GM12801 (cell line): Measurements from ENCODE around the gene SMIM14.

ENCODE experiments used
- TF ChIP-seq, protein P1 (sequence below): IDR thresholded peaks from one replicate; pipeline ENCODE4 v1.5.1; 2011; ENCODE audit warnings: control low read depth; ENCODE audit not compliant: insufficient read length; ENCODE audit errors: extremely low read depth

The SMIM14 gene

DNA sequence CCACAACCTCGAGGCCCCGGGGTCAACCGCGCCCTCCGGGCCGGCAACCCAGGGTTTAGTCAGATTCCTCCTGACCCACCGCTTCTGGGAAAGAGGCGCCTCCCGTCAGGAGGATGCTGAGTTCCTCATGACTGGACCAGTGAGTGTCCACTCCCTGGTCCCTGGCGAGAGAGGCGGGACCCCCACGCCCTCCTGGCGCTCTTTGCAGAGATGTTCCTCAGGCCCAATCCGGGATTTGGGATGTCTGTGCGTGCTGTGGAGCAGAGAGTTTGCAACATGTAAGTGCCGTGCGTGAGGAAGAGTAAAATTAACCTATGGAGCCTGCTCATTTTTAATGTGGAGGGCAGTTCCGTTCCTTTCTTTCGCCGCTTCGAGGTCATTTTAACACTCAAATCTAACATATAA, 110.6 kb downstream of the SMIM14 start:
- TF ChIP-seq, protein P1, sequence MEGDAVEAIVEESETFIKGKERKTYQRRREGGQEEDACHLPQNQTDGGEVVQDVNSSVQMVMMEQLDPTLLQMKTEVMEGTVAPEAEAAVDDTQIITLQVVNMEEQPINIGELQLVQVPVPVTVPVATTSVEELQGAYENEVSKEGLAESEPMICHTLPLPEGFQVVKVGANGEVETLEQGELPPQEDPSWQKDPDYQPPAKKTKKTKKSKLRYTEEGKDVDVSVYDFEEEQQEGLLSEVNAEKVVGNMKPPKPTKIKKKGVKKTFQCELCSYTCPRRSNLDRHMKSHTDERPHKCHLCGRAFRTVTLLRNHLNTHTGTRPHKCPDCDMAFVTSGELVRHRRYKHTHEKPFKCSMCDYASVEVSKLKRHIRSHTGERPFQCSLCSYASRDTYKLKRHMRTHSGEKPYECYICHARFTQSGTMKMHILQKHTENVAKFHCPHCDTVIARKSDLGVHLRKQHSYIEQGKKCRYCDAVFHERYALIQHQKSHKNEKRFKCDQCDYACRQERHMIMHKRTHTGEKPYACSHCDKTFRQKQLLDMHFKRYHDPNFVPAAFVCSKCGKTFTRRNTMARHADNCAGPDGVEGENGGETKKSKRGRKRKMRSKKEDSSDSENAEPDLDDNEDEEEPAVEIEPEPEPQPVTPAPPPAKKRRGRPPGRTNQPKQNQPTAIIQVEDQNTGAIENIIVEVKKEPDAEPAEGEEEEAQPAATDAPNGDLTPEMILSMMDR: no peak

DNA sequence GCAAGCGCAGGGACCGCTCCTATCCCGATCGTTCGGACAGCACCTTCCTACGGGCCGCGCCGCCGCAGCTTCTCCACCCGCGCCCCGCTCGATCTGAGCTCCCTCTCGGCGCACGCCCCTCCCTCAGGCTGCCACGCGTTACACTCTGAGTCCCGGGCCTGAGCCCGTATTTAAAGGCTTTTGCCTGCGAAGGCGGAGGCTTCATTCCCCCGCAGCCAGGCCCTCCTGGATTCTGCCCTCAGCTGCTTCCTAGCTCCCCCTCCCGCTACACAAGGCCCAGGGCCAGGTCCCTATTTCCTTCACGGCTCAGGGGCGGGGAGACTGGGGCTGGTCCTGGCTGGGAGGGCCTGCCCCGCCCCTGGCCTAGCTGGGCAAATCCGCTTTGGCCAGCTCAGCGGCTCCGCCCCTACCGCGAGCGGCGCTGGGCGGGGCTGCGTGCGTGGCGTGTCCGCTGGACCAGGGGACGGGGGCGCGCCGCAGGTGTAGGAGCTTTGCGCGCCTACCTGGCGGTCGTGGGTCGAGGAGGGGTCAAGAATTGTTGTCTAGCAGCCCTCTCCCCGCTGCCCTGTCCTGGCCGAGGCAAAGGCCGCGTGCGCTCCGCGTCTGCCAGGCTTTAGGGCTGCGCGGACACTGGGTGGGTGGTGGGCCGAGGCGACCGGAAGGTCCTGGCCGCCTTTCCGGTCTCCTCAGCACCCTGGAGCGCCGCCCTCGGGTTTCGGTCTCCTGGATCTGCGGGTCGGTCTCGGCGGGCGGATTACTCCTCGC, 111.2 kb downstream of the SMIM14 start, which contains the start of gene UGDH:
Gene UGDH, minus strand, starts transcription at position 144 of the 765 bp plus-strand sequence. CDS start 5,927 bp downstream, outside the sequence.
- TF ChIP-seq, protein P1: no peak

DNA sequence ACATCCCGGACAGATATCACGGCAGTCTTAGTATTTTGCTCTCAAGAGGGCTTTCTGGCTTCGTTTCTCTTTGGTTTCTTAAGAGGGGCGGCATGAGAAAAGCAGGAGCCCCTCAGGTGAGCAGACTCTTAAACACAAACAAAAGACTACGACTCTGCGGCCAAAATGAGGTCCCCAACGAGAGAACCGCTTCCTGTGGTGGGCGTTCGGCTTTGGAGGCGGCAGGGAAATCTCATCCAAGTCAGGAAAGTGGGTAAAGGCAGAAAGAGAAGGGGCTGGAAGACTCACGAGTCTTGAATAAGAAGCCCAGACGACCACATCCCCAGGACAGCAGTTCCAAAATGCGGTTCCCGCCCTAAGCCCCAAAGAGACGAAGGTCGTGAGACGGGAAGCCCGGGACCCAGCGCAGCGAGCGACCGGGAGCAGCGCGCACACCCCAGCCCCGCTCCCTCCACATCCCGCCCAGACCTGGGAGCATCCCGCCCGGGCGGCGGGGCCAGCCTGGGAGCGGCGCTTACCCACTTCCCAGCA, 111.8 kb downstream of the SMIM14 start:
- TF ChIP-seq, protein P1: no peak

- TF ChIP-seq, protein P1: no peak
These were observed 112.6 kb downstream of the SMIM14 start for GRCh38 chr4:39525822-39526690.

- TF ChIP-seq, protein P1: no peak
These were observed 114.3 kb downstream of the SMIM14 start for GRCh38 chr4:39524161-39524957.

GRCh38 chr4:39522068-39522467, 116.6 kb downstream of the SMIM14 start:
- TF ChIP-seq, protein P1: no peak
